Raji (cell line): ENCODE measurements around the gene MBD2.

Source experiments
- POLR2A ChIP-seq: IDR thresholded peaks from 2 replicates; pipeline ENCODE4 v1.6.1; 2011; ENCODE audit warnings: low read depth, low read length, control low read depth; ENCODE audit not compliant: insufficient read depth

MBD2 gene

DNA sequence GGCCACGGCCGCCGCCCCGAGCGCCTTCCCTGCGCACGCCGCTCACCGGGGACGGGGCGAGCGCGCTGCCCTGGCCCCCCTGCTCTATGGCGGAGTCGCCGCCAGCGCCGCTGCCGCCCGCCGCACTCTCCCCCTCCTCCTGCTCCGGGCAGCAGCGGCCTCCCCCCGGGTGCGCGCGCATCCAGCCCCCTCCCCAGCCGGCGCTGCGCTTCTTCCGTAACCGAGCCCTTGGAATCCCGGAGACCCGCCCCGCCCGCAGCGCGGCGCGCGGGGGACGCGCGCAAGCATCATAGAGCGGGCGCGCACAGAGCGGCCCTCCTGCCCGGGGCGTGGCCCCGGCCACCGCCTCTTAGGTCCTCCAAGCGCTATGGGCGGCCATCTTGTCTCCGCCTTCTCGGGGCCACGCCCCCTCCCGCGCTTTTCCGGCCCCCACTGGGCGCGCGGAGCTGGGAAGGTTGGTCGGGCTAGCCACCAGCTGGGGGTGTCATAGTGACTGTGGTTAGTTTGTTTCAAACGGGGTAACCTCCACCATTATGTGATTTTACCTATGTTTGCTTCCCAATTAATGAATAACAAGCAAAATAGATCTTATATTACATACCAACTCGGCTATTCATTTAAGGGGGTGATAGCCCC is at the start of gene MBD2:
TSS of gene MBD2 (minus strand) at position 291 of the 636 bp plus-strand sequence. CDS start at position 181, 110 bp downstream.
- TF ChIP-seq POLR2A: peak; percentile 66

GRCh38 chr18:54269893-54270844 is 45.7 kb upstream of the MBD2 start:
- peak; percentile 2; the same call in 1 of the 2 replicates for TF ChIP-seq POLR2A

GRCh38 chr18:54268751-54269150 is 44.3 kb upstream of the MBD2 start:
- no peak for TF ChIP-seq POLR2A

GRCh38 chr18:54267701-54268100 is 43.2 kb upstream of the MBD2 start:
- TF ChIP-seq POLR2A: no peak

DNA sequence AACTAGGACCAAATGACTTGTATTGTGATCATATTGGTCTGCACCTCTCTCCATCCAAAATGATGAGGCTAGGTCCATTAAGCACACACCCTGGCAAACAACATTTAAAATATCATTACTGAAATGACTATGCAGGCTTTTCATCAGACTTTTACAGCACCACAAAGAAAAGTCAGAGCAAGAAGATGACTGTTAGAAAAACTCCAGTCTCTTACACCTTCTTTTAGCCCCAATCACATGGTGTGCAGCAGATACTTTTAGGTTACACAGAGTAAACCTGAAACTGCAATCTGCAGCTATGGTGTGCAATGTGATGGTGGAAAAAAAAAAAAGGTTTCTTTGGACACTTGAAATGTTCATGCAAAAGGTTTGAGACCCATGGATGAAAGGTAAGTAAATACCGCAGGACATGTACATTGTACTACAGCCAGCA is 39.5 kb upstream of the MBD2 start:
- TF ChIP-seq POLR2A: no peak

DNA sequence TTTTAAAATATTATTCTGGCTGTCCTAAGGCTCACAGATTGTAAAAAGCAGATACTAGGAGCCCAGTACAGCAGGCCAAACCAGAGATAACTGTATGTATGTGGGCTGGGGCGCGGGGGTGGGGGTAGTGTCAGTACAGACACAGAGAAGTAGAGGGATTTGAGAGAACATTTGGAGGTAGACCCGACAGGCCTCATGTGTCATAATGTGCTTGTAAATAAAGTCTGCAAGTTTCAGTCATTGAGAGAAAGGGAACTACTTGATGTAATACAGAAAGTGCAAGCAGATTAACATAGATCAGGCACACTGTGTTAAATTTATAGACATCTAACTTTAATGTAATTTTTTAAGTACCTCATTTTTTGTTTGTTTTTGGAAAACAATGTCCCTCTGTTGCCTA is 37.4 kb upstream of the MBD2 start:
- TF ChIP-seq POLR2A: no peak

GRCh38 chr18:54260396-54261072 is 36.1 kb upstream of the MBD2 start:
- no peak for TF ChIP-seq POLR2A

DNA sequence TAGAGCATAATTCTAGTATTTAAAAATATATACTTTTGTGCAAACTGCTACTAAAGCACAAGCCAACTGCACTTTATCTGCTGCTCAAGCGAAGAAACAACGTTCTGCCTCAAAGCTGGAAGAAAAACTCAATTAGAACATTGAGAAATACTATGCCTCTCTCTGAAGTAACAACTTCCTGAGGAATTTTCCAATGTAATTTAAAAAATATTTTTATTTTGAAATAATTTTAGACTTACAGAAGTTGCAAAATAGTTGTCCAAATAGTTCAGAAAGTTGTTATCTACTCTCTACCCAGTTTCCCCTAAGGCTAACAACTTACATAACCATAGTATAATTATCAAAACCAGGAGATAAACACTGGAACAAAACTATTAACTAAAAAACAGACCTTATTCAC is 32.5 kb upstream of the MBD2 start:
- no peak for TF ChIP-seq POLR2A

- TF ChIP-seq POLR2A: no peak
These were observed 30.7 kb upstream of the MBD2 start for GRCh38 chr18:54255141-54255540.

DNA sequence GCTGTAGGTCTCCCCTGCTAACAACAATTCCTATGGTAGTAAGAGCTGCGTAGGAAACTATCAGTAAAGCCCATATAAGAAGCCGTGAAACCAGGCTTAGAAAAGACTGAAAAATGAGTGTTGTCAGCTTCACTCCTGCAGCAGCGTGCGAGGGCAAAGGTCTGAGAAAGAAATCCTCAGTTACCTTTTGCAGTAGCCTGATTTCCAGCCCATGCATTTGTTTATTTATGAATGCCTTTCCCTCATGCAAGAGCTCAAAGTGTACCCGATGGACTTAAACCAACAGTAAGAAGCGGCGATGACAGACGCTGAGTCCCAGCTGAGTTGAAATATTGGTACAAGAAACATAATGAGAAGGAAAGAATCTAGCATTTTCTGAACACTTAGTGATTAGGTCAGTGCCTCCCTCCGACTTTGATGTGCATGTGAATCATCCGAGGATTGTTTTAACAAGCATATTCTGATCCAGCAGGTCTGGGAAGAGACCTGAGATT is 29.8 kb upstream of the MBD2 start:
- TF ChIP-seq POLR2A: no peak

- no peak for TF ChIP-seq POLR2A
These were observed 27.3 kb upstream of the MBD2 start for GRCh38 chr18:54251606-54252390.

DNA sequence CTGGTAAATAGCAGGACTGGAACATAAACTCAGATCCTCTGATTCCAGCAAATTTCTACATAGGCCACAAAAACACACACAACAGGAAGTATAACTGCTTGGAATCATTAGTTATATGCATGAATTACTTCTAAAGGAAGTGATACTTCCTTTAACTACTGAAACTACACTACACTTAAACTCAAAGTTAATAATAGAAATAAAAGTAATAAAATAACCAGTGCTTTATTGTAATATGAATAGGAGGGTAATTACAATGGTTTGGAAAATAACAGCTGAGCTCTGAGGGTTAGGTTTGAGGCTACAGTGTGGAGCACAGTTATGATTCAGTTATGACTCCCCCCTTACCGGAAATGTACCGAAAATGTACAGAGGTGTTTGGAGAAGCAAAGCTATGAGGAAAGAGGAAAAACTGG is 26.4 kb upstream of the MBD2 start:
- TF ChIP-seq POLR2A: no peak

DNA sequence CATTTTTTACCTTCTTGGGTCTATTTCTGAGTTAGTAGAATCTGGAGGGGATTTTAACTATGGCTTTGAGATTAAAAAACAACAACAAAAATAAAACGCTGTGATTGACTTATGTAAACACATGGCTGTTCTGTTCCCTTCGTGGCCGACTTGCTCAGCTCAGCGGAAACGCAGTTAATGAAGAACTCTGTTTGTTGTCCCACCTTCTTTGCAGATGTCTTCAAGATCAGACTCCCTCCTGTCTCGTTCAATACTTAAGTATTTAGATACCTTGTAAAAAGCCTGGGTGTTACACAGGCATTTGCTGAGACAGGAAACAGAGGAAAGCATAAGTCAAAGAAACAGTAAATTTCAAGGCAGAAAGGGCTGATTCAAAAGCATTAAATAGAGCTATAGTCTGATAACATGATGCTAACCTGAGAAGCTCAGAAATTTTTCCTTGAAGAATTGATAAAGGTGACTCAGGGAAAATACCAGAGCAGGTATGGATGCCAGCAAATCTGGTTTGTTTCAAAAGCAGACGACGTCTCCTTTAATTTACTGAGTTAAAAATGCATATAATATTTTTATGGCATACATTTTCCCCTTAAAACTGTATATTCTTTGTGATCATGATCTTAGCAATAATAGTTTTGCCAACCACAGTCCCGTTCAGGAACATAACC is 23.2 kb upstream of the MBD2 start:
- TF ChIP-seq POLR2A: no peak

DNA sequence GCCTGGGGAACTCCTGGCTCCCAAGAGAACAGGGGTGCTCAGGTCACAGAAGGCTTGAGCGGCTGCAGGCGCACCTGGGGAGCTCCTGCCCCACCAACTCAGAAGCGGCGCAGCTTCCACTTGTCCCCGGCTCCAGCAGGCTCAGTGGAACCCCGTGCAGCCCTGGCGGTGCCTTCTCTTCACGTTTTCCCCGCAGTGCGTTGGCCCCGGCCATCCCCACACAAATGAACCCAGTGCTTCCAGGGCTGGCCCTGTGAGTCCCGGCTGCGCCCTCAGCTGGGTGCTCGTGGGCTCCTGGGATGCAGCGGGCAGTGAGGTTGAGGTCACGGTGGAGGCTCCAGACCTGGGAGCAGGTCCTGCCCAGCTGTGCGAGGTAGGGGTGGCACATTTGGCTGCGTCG is 17.9 kb upstream of the MBD2 start:
- no peak for TF ChIP-seq POLR2A
